D721Med (cell line): Measurements from ENCODE around the gene GRIN2A.

Source experiments
- DNase-seq: peaks from one replicate; pipeline ENCODE4 v3.0.0; 2011; ENCODE audit warnings: low spot score; ENCODE audit not compliant: insufficient read length
- FAIRE-seq: peaks from 2 replicates; lab custom pipeline; 2011; peaks lifted over from hg19 to GRCh38; lab: Jason Lieb, UNC
- TF ChIP-seq, protein P1 (sequence below): IDR thresholded peaks from 2 replicates; pipeline ENCODE4 v1.5.1; 2012; ENCODE audit warnings: mild to moderate bottlenecking, control low read depth; ENCODE audit not compliant: insufficient read depth; ENCODE audit errors: missing control alignments

GRIN2A gene

DNA sequence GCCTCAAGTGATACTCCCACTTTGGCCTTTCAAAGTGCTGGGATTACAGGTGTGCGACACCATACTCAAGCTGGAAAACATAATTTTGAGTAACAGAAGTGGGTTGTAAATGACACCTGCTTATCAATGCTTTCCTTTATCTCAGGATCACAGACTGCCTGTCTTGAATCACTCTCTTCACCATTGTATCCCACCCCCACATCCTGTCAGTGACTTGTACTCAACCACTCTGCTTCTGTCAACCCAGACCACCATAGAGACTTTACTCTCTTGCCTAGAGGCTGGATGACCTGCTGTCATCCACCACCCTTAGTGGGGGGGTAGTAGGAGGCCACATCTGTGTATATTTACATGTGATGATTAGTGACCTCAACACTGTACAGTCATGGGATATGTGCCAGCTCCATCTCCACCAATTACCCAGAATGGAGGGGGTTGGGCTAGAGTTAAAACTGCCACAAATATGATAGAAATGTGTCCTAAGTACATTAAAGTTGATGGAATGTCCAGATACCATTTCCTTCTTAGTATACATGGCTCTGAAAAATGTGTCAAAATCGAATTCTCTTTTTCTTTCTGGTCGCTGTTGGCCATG is 338.7 kb downstream of the GRIN2A start:
- FAIRE-seq (no peak), DNase-seq (no peak)
- TF ChIP-seq, protein P1, sequence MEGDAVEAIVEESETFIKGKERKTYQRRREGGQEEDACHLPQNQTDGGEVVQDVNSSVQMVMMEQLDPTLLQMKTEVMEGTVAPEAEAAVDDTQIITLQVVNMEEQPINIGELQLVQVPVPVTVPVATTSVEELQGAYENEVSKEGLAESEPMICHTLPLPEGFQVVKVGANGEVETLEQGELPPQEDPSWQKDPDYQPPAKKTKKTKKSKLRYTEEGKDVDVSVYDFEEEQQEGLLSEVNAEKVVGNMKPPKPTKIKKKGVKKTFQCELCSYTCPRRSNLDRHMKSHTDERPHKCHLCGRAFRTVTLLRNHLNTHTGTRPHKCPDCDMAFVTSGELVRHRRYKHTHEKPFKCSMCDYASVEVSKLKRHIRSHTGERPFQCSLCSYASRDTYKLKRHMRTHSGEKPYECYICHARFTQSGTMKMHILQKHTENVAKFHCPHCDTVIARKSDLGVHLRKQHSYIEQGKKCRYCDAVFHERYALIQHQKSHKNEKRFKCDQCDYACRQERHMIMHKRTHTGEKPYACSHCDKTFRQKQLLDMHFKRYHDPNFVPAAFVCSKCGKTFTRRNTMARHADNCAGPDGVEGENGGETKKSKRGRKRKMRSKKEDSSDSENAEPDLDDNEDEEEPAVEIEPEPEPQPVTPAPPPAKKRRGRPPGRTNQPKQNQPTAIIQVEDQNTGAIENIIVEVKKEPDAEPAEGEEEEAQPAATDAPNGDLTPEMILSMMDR: no peak

DNA sequence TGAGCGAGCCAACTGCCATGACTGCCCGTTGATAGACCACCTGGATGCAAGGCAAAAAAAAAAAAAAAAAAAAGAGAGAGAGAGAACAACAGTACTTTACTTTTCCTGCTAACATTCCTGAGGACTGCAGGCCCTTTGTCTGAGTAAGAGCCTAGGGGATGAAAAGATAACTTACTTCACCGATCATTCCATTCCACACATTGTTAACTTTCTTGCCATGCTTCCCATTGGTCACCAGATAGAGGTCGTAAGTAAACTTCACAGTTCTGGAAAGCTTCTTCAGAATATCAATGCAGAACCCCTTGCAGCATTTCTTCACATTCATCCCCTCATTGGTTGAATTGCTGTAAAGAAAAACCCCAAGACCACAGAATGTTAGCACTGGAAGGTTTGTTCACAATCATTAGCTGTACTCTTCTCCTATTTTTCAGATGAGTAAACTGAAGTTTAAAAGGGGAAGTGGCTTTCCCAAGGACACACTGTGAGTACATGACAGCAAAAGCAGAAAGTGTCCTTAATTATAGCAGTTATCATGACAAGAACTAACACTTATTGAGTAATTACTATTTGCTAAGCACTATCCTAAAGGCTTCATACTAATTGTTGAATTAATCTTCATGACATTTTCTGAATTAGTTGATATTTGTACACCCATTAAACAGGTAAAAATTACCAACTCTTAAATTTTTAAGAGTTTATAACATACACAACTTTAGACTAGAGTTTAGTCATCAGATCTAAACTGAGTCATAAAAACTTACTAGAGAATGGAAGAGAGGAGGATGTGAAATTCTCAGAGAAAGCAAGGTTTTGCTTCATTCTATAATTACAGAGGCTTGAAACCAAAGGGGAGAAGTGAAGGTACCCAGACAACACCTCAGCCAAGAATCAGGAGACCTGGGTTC is 341.2 kb downstream of the GRIN2A start:
- TF ChIP-seq, protein P1: no peak
- FAIRE-seq (no peak), DNase-seq (no peak)

DNA sequence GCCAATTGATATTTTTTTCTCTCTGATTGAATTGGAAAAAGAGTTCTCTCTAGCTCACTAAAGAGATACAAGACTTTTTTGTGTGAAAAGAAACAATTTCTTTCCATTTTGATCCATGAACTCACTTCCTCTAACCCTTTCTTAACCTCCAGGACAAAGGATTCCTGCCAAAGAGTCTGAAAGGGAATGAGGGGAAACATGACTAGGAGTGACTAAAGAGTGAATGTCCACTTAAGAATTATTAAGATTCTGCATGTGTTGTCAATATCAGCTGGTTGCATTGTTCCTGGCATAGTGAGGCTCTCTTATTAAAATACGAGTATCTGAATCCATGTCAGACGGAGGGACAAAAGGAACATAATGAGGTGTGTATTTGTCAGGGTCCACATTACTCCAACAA is 344.7 kb downstream of the GRIN2A start:
- DNase-seq: no peak
- TF ChIP-seq, protein P1: no peak
- no peak for FAIRE-seq

DNA sequence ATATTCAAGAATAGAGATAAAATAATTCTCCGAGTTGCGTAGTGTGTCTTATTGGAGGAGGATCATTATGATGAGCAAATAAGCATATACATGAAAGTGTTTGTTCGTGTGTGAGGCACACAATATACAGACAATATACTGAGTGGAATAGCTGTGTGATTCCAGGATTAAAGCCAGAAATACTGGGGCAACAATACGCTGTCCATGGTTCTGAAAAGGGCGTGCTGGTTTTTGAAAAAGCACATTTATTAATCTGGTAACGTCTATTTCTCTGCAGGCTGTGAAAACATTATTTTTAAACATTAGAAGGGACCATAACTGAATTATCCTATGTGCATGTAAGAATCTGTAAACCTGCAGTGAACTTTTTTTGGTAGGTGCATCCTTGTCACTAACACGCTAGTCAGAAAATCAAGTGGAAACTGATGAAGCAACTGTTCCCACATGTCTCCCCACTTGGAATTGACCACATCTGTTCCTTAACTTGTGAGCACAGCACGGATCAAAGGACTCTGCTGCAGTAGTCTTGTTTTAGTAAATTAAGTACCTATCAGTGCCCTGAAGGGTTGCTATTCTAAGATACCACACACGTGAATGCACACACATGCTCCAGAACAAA is 346.0 kb downstream of the GRIN2A start:
- TF ChIP-seq, protein P1: no peak
- DNase-seq (no peak), FAIRE-seq (no peak)

DNA sequence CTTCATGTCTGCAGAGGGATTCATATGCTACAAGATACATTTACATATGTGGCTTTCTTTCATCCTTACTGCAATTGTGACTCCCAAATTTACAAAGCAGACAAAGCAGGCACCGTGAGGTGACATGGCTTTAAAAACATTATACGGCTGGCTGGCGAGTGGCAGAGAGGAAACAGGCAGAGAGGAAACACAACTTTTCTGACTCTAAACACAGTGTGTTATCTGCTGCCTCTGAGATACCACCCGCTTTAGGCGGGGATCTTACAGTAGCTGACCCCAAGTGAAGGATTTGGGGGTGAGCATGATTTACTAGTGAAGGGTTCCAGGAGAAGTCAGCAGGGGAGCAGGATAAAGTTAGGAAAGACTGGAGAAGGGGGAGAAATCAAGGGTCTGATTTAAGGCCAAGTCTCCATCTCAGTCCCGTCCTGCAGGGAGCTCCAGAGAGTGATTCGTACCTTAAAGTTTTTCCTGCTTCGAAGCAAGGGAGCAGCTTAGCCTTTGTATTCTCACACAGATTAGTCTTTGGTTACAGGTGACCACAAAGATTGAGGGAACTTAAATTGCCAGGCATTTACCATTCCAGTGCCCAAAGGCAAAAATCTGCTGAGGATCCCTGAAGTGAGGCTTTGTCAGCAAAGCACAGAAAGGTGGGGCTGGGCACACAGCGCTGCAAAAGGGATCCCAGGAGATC is 355.0 kb downstream of the GRIN2A start:
- FAIRE-seq (no peak), DNase-seq (no peak)
- TF ChIP-seq, protein P1: no peak

DNA sequence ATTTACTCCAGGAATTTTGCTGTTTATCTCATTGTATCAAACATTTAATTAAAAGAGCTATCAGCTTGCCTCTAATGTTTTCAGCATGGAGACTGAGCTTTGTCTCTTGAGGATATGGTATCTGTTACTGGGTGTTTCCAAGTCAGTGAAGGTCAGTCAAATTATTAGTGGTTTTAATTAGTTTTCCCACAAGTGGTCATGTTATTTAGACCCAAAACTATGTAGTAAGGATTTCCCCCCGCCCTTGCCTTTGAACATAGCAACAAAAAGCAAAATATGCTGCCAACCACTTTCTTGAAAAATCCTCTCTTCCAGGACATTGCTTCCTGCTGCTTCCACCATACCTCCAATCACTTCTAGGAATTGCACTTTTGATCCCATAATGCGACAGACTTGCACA is 355.6 kb downstream of the GRIN2A start:
- TF ChIP-seq, protein P1: no peak
- FAIRE-seq (no peak), DNase-seq (no peak)
